Stomach (tissue), 4 donors: ENCODE data around the gene FAM72C.
"Not testable (repeated sequence)": the region's sequence is repeated elsewhere in the genome, so short reads cannot be mapped to it uniquely, and the experiment has no call there.

Source experiments
- POLR2A ChIP-seq, 4 donors: fragments of 450-650 bp; IDR thresholded peaks; one replicate each; pipeline ENCODE4 v1.6.1; 2016; ENCODE audit warnings: antibody characterized with exemption in 4 of 4, control low read depth in 2 of 4, mild to moderate bottlenecking in 1 of 4, moderate library complexity in 1 of 4
- TF ChIP-seq, protein P1 (sequence below), 7 experiments: fragments of 450-650 bp in 4 of 7; fragments of 200-600 bp in 3 of 7; sonication (generic) in 3 of 7; IDR thresholded peaks; one replicate each; pipeline ENCODE4 v1.5.1; 2016 to 2019; ENCODE audit warnings: antibody characterized with exemption in 7 of 7, control low read depth in 2 of 7, mild to moderate bottlenecking in 1 of 7

DNA sequence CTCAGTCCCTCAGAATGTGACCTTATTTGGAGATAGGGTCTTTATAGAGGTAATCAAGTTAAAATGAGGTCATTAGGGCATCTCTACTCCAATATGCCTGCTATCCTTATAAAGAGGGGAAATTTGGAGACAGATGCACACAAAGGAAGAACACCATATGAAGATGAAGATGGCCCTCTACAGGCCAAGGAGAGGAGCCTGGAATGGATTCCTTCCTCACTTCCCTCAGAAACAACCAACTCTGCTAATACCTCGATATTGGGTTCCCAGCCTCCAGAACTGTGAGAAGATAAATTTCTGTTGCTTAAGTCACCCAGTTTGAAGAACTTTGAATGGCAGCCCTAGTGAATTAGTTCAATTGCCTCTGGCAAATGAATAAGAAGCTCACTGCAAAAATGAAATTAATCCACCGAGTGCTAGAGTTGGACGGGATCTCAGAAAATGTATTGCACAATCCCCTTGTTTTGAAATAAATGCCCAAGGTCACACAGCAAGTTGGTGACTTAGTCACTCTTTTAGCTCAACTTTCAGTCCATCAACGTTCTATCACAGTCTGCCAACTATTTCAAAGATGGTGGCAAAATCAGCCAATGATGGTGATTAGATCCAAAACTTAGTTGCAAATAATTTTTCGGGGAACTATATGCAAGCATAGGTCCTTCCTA, 27.1 kb downstream of the FAM72C start:
- TF ChIP-seq POLR2A (IDR thresholded peaks at IDR 0.05) = not testable (repeated sequence)
- TF ChIP-seq, protein P1, sequence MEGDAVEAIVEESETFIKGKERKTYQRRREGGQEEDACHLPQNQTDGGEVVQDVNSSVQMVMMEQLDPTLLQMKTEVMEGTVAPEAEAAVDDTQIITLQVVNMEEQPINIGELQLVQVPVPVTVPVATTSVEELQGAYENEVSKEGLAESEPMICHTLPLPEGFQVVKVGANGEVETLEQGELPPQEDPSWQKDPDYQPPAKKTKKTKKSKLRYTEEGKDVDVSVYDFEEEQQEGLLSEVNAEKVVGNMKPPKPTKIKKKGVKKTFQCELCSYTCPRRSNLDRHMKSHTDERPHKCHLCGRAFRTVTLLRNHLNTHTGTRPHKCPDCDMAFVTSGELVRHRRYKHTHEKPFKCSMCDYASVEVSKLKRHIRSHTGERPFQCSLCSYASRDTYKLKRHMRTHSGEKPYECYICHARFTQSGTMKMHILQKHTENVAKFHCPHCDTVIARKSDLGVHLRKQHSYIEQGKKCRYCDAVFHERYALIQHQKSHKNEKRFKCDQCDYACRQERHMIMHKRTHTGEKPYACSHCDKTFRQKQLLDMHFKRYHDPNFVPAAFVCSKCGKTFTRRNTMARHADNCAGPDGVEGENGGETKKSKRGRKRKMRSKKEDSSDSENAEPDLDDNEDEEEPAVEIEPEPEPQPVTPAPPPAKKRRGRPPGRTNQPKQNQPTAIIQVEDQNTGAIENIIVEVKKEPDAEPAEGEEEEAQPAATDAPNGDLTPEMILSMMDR (IDR thresholded peaks at IDR 0.05) = not testable (repeated sequence)
